ENCODE measurements around the gene MRPS6. TPM values are rescaled to one million over a fixed set of nuclear protein-coding genes. Genes with fewer than 3 reads are reported as not detected.

MRPS6 gene
- total and polyA plus RNA-seq, 10 of the 15 experiments (the other 5 are each of a cell fraction or from before 2014, with no cell fraction given): 32.5 to 232 (median 90.3) TPM

DNA sequence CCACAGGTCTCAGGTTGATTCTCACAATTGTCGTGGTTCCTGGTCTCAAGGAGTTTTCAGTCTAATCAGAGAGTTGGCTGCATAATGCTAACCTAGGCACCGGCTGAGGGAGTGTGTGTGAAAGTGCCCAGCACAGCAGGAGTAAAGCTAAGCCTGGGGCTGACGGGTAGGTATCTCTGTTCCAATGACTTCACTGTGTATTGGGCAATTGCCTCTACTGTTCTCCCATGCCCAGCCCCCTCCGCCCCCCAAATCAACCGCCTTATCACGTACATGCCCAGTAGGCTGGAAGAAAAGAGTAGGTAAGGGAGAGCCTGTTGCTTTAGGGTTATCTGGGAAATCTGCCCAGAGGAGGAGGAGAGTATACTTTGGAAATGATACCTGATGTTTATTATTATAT, 54.7 kb downstream of the MRPS6 start (continued):
- no peak for TF ChIP-seq EP300 (IDR thresholded peaks at IDR 0.05; ENCODE audit: borderline replicate concordance in 1 of 2, control insufficient read depth in 1 of 2, low read depth in 2 of 2, low read length in 2 of 2)

DNA sequence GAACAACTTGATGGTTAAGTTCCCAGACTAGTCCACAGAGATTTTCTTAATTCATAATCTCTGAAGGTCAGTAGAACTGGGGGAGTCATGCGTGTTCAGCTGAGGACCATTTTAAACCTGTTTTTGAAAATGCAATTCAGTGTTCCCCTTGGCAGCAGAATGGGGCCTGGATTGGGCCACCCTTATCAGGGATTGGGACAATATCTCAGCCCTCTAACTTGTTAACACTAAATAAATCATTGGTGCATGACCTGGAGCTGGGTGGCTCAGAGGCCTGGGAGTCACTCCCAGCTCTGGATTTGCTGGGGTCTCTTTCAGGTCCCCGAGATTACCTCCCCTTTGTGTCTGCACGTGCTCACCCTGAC, 55.3 kb downstream of the MRPS6 start:
- TF ChIP-seq, protein P1, sequence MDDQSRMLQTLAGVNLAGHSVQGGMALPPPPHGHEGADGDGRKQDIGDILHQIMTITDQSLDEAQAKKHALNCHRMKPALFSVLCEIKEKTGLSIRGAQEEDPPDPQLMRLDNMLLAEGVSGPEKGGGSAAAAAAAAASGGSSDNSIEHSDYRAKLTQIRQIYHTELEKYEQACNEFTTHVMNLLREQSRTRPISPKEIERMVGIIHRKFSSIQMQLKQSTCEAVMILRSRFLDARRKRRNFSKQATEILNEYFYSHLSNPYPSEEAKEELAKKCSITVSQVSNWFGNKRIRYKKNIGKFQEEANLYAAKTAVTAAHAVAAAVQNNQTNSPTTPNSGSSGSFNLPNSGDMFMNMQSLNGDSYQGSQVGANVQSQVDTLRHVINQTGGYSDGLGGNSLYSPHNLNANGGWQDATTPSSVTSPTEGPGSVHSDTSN (IDR thresholded peaks at IDR 0.05; ENCODE audit: insufficient replicate concordance, low read depth, low read length): no peak
- no peak for TF ChIP-seq CBX5 (IDR thresholded peaks at IDR 0.05; ENCODE audit: low read depth)
- TF ChIP-seq ZNF274 (IDR thresholded peaks at IDR 0.05; ENCODE audit: insufficient read depth, insufficient read length): no peak
- no peak for TF ChIP-seq TARDBP (IDR thresholded peaks at IDR 0.05; ENCODE audit: borderline replicate concordance)
- no peak for TF ChIP-seq KAT2A (conservative IDR thresholded peaks at IDR 0.05; ENCODE audit: control insufficient read depth, low read depth, low read length)
- no peak for TF ChIP-seq TCF7 (IDR thresholded peaks at IDR 0.05; ENCODE audit: borderline replicate concordance)
- TF ChIP-seq RAD21 (IDR thresholded peaks at IDR 0.05; ENCODE audit: insufficient read depth, low read depth, low read length): no peak
- H3K4me1 ChIP-seq (ENCODE audit: control insufficient read depth, insufficient read depth, low read length): no peaks in the 10 kb centered on the region
- no peak overlapping the region for H3K27ac ChIP-seq (ENCODE audit: control insufficient read depth, insufficient read depth)
- no peak overlapping the region for H3K9ac ChIP-seq (ENCODE audit: control insufficient read depth, insufficient read depth, low read length)
- ATAC-seq (no peak), DNase-seq (ENCODE audit: low read depth, low spot score) (no peak), FAIRE-seq (no peak)
- WGBS (ENCODE audit: insufficient coverage, insufficient replicate concordance, low lambda C conversion rate, missing lambda C conversion rate): 98% methylated on average over 3 of the region's 3 CpGs
- ChIA-PET SMC1A (ENCODE audit: uncharacterized antibody, unreplicated experiment) (interaction anchor here (0.9 to 3.2 kb wide), 4 partner anchors 8 to 78 kb away, joined by 3 to 13 read pairs (median 3); no protein-coding TSS in a partner anchor), CTCF (interaction anchor here (0.6 to 2.5 kb wide), 3 partner anchors 8 to 176 kb away, joined by 3 to 9 read pairs (median 3); no protein-coding TSS in a partner anchor), POLR2A (interaction anchor here (1.7 kb wide), 1 partner anchor 12 kb away, joined by 4 read pairs; no protein-coding TSS in a partner anchor), RAD21 (ENCODE audit: unreplicated experiment) (no interaction called here)
- BruUV-seq (replicated peaks): no TSS peak
- H4K20me1 ChIP-seq (ENCODE audit: control insufficient read depth, insufficient read depth): no peaks in the 10 kb centered on the region; the same call in 1 of the 2 replicates
- H3K4me2 ChIP-seq (ENCODE audit: control insufficient read depth, insufficient read depth): no peak overlapping the region
- H2AFZ ChIP-seq (ENCODE audit: control insufficient read depth, low read depth, low read length): no peak overlapping the region
- in situ Hi-C loops (cut with MboI): no loop called here
- H3K36me3 ChIP-seq (ENCODE audit: control insufficient read depth in 2 of 2, insufficient read depth in 2 of 2, low read length in 1 of 2): peaks cover 7 to 40% of the 10 kb centered on the region in 2 experiments
- no peaks in the 10 kb centered on the region for H3K9me3 ChIP-seq (replicated peaks; ENCODE audit: control insufficient read depth, insufficient read depth, low read length)
- H3K27me3 ChIP-seq (replicated peaks in 1 of 2; ENCODE audit: control insufficient read depth in 2 of 2, insufficient read depth in 2 of 2, low read length in 1 of 2): no peaks in the 10 kb centered on the region
- intact Hi-C loops (cut with micrococcal nuclease; ENCODE audit: unreplicated experiment): no loop called here
- H3K4me3 ChIP-seq: no peak overlapping the region
- no peaks in the 10 kb centered on the region; the same call in none of the 2 replicates for H3K79me2 ChIP-seq (ENCODE audit: control insufficient read depth, insufficient read depth, low read length)

Data from GM12878 (cell line).